SHP77 treated with DMSO at 0.1 percent for 48 hours (cell line): ENCODE data around the gene SLC44A5.
"Not testable (repeated sequence)": the region's sequence is repeated elsewhere in the genome, so short reads cannot be mapped to it uniquely, and the experiment has no call there.

ENCODE experiments used
- DNase-seq: peaks from one replicate; lab custom pipeline; 2025; lab: John Stamatoyannopoulos, UW

The SLC44A5 gene

GRCh38 chr1:75366595-75366994 is 244.3 kb downstream of the SLC44A5 start:
- DNase-seq = no peak

GRCh38 chr1:75361260-75361659 is 249.7 kb downstream of the SLC44A5 start:
- DNase-seq = no peak

- not testable (repeated sequence) for DNase-seq
These were observed 256.6 kb downstream of the SLC44A5 start for GRCh38 chr1:75354267-75354666.

GRCh38 chr1:75353051-75353450 is 257.9 kb downstream of the SLC44A5 start:
- DNase-seq = no peak

- DNase-seq = no peak
These were observed 265.2 kb downstream of the SLC44A5 start for GRCh38 chr1:75345538-75346292.

- peak; percentile 13 for DNase-seq
These were observed 268.1 kb downstream of the SLC44A5 start for GRCh38 chr1:75342786-75343185.

GRCh38 chr1:75341537-75341936 is 269.4 kb downstream of the SLC44A5 start:
- DNase-seq = no peak

- DNase-seq = no peak
These were observed 272.1 kb downstream of the SLC44A5 start for GRCh38 chr1:75338616-75339483.

- DNase-seq = no peak
These were observed 276.0 kb downstream of the SLC44A5 start for GRCh38 chr1:75334876-75335389.

GRCh38 chr1:75330624-75331023 is 280.3 kb downstream of the SLC44A5 start:
- DNase-seq = no peak

GRCh38 chr1:75328691-75329090 is 282.2 kb downstream of the SLC44A5 start:
- no peak for DNase-seq

- no peak for DNase-seq
These were observed 283.5 kb downstream of the SLC44A5 start for GRCh38 chr1:75327395-75327794.

GRCh38 chr1:75317976-75318375 is 292.9 kb downstream of the SLC44A5 start:
- no peak for DNase-seq

- no peak for DNase-seq
These were observed 294.7 kb downstream of the SLC44A5 start for GRCh38 chr1:75316230-75316629.

GRCh38 chr1:75312620-75313019 is 298.3 kb downstream of the SLC44A5 start:
- DNase-seq = no peak

- DNase-seq = no peak
These were observed 300.8 kb downstream of the SLC44A5 start for GRCh38 chr1:75310067-75310466.

- no peak for DNase-seq
These were observed 302.5 kb downstream of the SLC44A5 start for GRCh38 chr1:75308365-75308764.

GRCh38 chr1:75305061-75305460 is 305.9 kb downstream of the SLC44A5 start:
- no peak for DNase-seq

GRCh38 chr1:75293270-75293669 is 317.6 kb downstream of the SLC44A5 start:
- no peak for DNase-seq

- no peak for DNase-seq
These were observed 318.9 kb downstream of the SLC44A5 start for GRCh38 chr1:75292013-75292412.

- no peak for DNase-seq
These were observed 334.5 kb downstream of the SLC44A5 start for GRCh38 chr1:75276385-75276784.

- no peak for DNase-seq
These were observed 335.3 kb downstream of the SLC44A5 start for GRCh38 chr1:75275631-75276030.

GRCh38 chr1:75274920-75275506 is 335.9 kb downstream of the SLC44A5 start:
- DNase-seq = no peak
